Mesendoderm (in vitro differentiated cells): Measurements from ENCODE around the gene SEL1L3.

Source experiments
- DNase-seq: peaks from one replicate; pipeline ENCODE4 v3.0.0; 2013
- H2AK5ac ChIP-seq: 2 replicates; pipeline ENCODE4 v1.6.1; 2013; ENCODE audit warnings: low read length, inconsistent platforms
- H2BK120ac ChIP-seq: 2 replicates; pipeline ENCODE4 v1.6.1; 2013; ENCODE audit warnings: low read depth, mild to moderate bottlenecking, low read length, moderate library complexity, mixed read lengths
- H2BK15ac ChIP-seq: replicated peaks from 2 replicates; pipeline ENCODE4 v1.6.1; 2013; ENCODE audit warnings: low read depth, mild to moderate bottlenecking, moderate library complexity
- H2BK5ac ChIP-seq: 2 replicates; pipeline ENCODE4 v1.6.1; 2013; ENCODE audit warnings: low read length, inconsistent platforms
- H3K18ac ChIP-seq: 2 replicates; pipeline ENCODE4 v1.6.1; 2013; ENCODE audit warnings: mild to moderate bottlenecking, low read length, mixed read lengths
- H3K23ac ChIP-seq: one replicate; pipeline ENCODE4 v1.6.1; 2013; ENCODE audit warnings: low read length
- H3K27ac ChIP-seq: 2 replicates; pipeline ENCODE4 v1.5.1; 2013; ENCODE audit warnings: low read depth, mild to moderate bottlenecking, inconsistent platforms, low read length, moderate library complexity
- H3K27me3 ChIP-seq: 2 replicates; pipeline ENCODE4 v1.6.1; 2013; ENCODE audit warnings: low read length, control low read depth, mild to moderate bottlenecking, inconsistent platforms; ENCODE audit not compliant: insufficient read depth, poor library complexity
- H3K36me3 ChIP-seq: 2 replicates; pipeline ENCODE4 v1.6.1; 2013; ENCODE audit warnings: low read length, inconsistent platforms; ENCODE audit not compliant: control insufficient read depth, insufficient read depth
- H3K4ac ChIP-seq: one replicate; pipeline ENCODE4 v1.6.1; 2013; ENCODE audit warnings: low read depth, mild to moderate bottlenecking, low read length, moderate library complexity
- H3K4me1 ChIP-seq: 2 replicates; pipeline ENCODE4 v1.6.1; 2013; ENCODE audit warnings: low read depth, low read length, inconsistent platforms; ENCODE audit not compliant: control insufficient read depth
- H3K4me2 ChIP-seq: 2 replicates; pipeline ENCODE4 v1.6.1; 2013; ENCODE audit warnings: low read length
- H3K4me3 ChIP-seq: 2 replicates; pipeline ENCODE4 v1.5.1; 2013; ENCODE audit warnings: mild to moderate bottlenecking, low read length
- H3K56ac ChIP-seq: one replicate; pipeline ENCODE4 v1.6.1; 2013; ENCODE audit warnings: low read length
- H3K79me1 ChIP-seq: 2 replicates; pipeline ENCODE4 v1.6.1; 2013; ENCODE audit warnings: low read length, inconsistent platforms
- H3K79me2 ChIP-seq: 2 replicates; pipeline ENCODE4 v1.6.1; 2013; ENCODE audit warnings: mild to moderate bottlenecking, low read length; ENCODE audit not compliant: control insufficient read depth, insufficient read depth
- H3K9ac ChIP-seq: 2 replicates; pipeline ENCODE4 v1.6.1; 2013; ENCODE audit warnings: low read length, inconsistent platforms
- H4K5ac ChIP-seq: one replicate; pipeline ENCODE4 v1.6.1; 2013; ENCODE audit warnings: low read length
- H4K8ac ChIP-seq: one replicate; pipeline ENCODE4 v1.6.1; 2013; ENCODE audit warnings: low read depth, mild to moderate bottlenecking, control low read depth, low read length, moderate library complexity
- WGBS: extraction: QIAGEN DNeasy Blood & Tissue Kit; methylation state at CpG from one replicate; pipeline ENCODE4 v1.1.7; 2013; ENCODE audit warnings: low lambda C conversion rate, missing lambda C conversion rate; ENCODE audit not compliant: insufficient coverage; ENCODE audit errors: extremely low coverage; 5-methylcytosine and 5-hydroxymethylcytosine counted together

The SEL1L3 gene

DNA sequence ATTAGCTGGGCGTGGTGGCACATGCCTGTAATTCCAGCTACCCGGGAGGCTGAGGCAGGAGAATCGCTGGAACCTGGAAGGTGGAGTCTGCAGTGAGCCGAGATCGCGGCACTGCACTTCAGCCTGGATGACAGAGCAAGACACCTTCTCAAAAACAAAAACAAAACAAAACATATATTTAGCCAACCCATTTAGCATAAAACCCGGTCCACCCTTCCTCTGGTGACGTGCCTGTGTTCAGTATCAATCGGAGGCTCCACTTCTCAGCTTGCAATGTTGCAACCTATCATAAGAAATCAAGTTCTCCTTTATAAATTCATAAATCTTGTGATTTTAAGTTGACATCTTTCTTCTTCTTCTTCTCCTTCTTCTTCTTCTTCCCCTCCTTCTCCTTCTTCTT is 133.2 kb downstream of the SEL1L3 start:
- no peak overlapping the region for H3K4me3 ChIP-seq
- H3K27ac ChIP-seq = no peak overlapping the region
- no peak overlapping the region for H2BK15ac ChIP-seq
- no peaks in the 10 kb centered on the region for H3K79me1 ChIP-seq
- H3K9ac ChIP-seq = no peak overlapping the region
- no peaks in the 10 kb centered on the region for H3K79me2 ChIP-seq
- H2BK120ac ChIP-seq = no peak overlapping the region
- no peaks in the 10 kb centered on the region for H3K36me3 ChIP-seq
- H2AK5ac ChIP-seq = no peak overlapping the region
- H2BK5ac ChIP-seq = no peak overlapping the region
- no peak for DNase-seq
- H3K18ac ChIP-seq = no peak overlapping the region
- H4K5ac ChIP-seq = no peak overlapping the region
- no peak overlapping the region for H3K56ac ChIP-seq
- no peaks in the 10 kb centered on the region for H3K4me1 ChIP-seq
- no peak overlapping the region for H4K8ac ChIP-seq
- no CpG with 5 or more reads among the region's 9 CpGs for WGBS
- no peak overlapping the region for H3K4me2 ChIP-seq
- H3K27me3 ChIP-seq = no peaks in the 10 kb centered on the region
- no peak overlapping the region for H3K23ac ChIP-seq
- no peak overlapping the region for H3K4ac ChIP-seq

- H4K5ac ChIP-seq = no peak overlapping the region
- H3K27ac ChIP-seq = no peak overlapping the region
- no peaks in the 10 kb centered on the region for H3K27me3 ChIP-seq
- no peaks in the 10 kb centered on the region for H3K36me3 ChIP-seq
- no peak overlapping the region for H3K9ac ChIP-seq
- WGBS = no CpG with 5 or more reads among the region's 3 CpGs
- no peak overlapping the region for H3K18ac ChIP-seq
- H3K79me1 ChIP-seq = no peaks in the 10 kb centered on the region
- no peak overlapping the region for H2BK5ac ChIP-seq
- H4K8ac ChIP-seq = no peak overlapping the region
- no peak overlapping the region for H3K4me2 ChIP-seq
- H3K23ac ChIP-seq = no peak overlapping the region
- H2AK5ac ChIP-seq = no peak overlapping the region
- H3K4me1 ChIP-seq = no peaks in the 10 kb centered on the region
- H3K4me3 ChIP-seq = no peak overlapping the region
- no peak overlapping the region for H3K56ac ChIP-seq
- H3K79me2 ChIP-seq = no peaks in the 10 kb centered on the region
- no peak overlapping the region for H2BK15ac ChIP-seq
- H3K4ac ChIP-seq = no peak overlapping the region
- no peak for DNase-seq
- H2BK120ac ChIP-seq = no peak overlapping the region
Measured at GRCh38 chr4:25728886-25729285, 133.9 kb downstream of the SEL1L3 start.

DNA sequence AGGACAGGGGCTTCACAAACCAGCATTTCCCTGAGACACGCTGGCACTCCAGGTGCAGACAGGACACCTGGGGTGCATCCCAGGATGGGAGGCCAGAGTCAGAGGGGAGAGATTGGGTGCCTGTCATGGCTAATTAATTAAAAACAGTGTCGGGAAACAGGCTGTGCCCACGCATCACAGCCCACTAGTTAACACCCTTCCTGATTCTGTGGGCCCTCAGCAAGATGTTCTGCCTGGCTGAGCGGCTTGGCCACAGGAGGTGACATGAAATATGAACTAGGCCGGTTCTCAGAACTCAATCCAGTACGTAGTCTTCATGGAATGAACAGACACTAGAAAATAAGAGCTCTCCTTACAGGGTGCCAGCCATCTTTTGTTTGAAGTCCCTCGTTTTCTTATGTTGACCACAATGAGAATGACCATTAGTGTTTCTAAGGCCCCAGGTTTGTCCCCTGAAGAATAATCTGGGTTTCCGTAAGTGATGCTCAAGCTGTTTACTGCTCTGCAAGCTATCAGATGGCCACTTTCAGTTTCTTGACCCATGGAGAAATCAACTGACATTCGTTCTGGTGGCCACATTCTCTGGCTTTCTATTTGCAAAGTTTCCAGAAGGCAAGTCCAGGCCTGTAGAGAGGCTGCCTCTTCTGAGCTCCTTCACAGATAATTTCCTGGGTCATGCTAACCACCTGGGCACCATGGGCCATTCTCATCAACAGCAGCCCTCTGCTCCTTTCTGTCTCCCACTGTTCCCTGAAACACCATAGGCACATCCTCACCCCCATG is 134.9 kb downstream of the SEL1L3 start:
- no peak overlapping the region for H3K4ac ChIP-seq
- H3K18ac ChIP-seq = no peak overlapping the region
- no peaks in the 10 kb centered on the region for H3K79me2 ChIP-seq
- no peaks in the 10 kb centered on the region for H3K36me3 ChIP-seq
- H3K27me3 ChIP-seq = no peaks in the 10 kb centered on the region
- H4K5ac ChIP-seq = no peak overlapping the region
- no CpG with 5 or more reads among the region's 9 CpGs for WGBS
- no peak overlapping the region for H3K23ac ChIP-seq
- no peak overlapping the region for H2BK15ac ChIP-seq
- no peak overlapping the region for H4K8ac ChIP-seq
- no peak overlapping the region for H3K4me3 ChIP-seq
- no peak overlapping the region for H2AK5ac ChIP-seq
- no peak overlapping the region for H3K56ac ChIP-seq
- H3K9ac ChIP-seq = no peak overlapping the region
- H3K4me2 ChIP-seq = no peak overlapping the region
- H3K27ac ChIP-seq = no peak overlapping the region
- H3K79me1 ChIP-seq = no peaks in the 10 kb centered on the region
- no peak overlapping the region for H2BK5ac ChIP-seq
- H2BK120ac ChIP-seq = no peak overlapping the region
- no peak for DNase-seq
- no peaks in the 10 kb centered on the region for H3K4me1 ChIP-seq

DNA sequence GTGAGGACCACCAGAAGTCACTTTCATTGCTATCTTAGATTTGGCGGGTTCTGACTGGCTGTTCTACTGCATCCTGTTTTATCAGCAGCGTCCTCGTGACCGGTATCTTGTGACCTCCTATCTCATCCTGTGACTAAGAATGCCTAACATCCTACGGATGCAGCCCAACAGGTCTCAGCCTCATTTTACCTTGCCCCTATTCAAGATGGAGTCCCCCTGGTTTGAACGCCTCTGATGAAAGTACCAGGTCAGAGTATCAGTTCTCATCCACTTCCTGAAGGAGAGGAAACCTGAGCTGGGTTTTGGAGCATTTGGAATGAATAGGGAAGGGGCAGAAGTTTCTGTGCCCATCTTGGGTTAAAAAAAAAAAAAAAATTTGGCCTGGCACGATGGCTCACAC is 136.9 kb downstream of the SEL1L3 start:
- Histone ChIP-seq H3K4me3 (no peak overlapping the region), H3K4me1 (no peaks in the 10 kb centered on the region), H3K36me3 (no peaks in the 10 kb centered on the region), H2BK15ac (no peak overlapping the region), H3K4ac (no peak overlapping the region), H4K8ac (no peak overlapping the region), H2AK5ac (no peak overlapping the region), H3K79me2 (no peaks in the 10 kb centered on the region), H2BK120ac (no peak overlapping the region), H3K4me2 (no peak overlapping the region), H4K5ac (no peak overlapping the region), H3K79me1 (no peaks in the 10 kb centered on the region), H3K9ac (no peak overlapping the region), H3K56ac (no peak overlapping the region), H3K27ac (no peak overlapping the region), H3K18ac (no peak overlapping the region), H3K23ac (no peak overlapping the region), H2BK5ac (no peak overlapping the region), H3K27me3 (no peaks in the 10 kb centered on the region)
- DNase-seq = peak; percentile 28
- WGBS = no CpG with 5 or more reads among the region's 7 CpGs

DNA sequence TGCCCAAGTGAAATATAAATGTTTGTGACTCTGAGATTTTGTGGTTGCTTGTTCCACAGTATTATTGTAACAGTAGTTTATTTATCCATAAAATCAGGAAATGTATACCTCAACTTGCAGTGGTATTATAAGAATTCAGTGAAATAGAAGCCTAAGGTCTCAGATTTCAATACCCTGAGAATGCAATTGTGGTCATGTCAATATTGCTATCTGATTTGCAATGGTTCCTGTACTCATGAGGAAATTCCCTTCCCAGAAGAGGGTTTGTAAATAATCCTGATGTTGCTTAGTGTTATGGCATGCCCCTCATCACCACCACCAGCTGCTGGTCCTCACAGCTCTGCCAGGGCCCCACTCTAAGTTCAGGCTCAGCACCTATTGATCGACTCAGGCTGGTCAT is 139.4 kb downstream of the SEL1L3 start:
- no peak overlapping the region for H4K8ac ChIP-seq
- no peak overlapping the region for H3K4ac ChIP-seq
- H3K4me1 ChIP-seq = no peaks in the 10 kb centered on the region
- no peak overlapping the region for H2AK5ac ChIP-seq
- no peak overlapping the region for H2BK5ac ChIP-seq
- H3K4me2 ChIP-seq = no peak overlapping the region
- no peak overlapping the region for H3K4me3 ChIP-seq
- H2BK15ac ChIP-seq = no peak overlapping the region
- no CpG with 5 or more reads among the region's 1 CpG for WGBS
- no peak overlapping the region for H3K56ac ChIP-seq
- no peak overlapping the region for H3K23ac ChIP-seq
- no peaks in the 10 kb centered on the region for H3K79me1 ChIP-seq
- H3K27ac ChIP-seq = no peak overlapping the region
- H2BK120ac ChIP-seq = no peak overlapping the region
- no peak overlapping the region for H4K5ac ChIP-seq
- H3K36me3 ChIP-seq = no peaks in the 10 kb centered on the region
- H3K18ac ChIP-seq = no peak overlapping the region
- H3K9ac ChIP-seq = no peak overlapping the region
- no peaks in the 10 kb centered on the region for H3K27me3 ChIP-seq
- H3K79me2 ChIP-seq = no peaks in the 10 kb centered on the region
- DNase-seq = no peak

DNA sequence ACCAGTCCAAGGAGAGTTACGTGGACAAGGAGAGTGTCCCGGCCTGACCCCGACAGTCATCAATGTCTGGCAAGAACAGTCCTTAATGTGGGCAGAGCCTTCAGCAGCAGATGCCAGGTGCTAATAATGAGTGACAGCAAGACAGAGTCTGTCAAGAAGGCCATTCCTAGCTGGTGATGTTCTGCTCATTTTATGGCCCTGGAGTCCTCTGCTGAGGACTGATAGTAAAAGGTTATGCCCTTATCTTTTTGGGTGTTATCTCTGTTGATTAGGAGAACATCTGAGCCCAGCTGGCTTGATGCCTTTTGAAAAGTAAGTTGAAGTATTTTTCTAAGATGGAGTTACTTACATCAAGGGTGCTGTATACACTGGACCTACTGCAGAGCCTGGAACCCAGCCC is 139.8 kb downstream of the SEL1L3 start:
- no peak overlapping the region for H2BK5ac ChIP-seq
- no peaks in the 10 kb centered on the region for H3K36me3 ChIP-seq
- no peak overlapping the region for H3K18ac ChIP-seq
- no CpG with 5 or more reads among the region's 3 CpGs for WGBS
- no peak overlapping the region for H3K4ac ChIP-seq
- no peak overlapping the region for H4K5ac ChIP-seq
- no peak overlapping the region for H2AK5ac ChIP-seq
- peak; percentile 69 for DNase-seq
- no peak overlapping the region for H3K4me2 ChIP-seq
- H2BK15ac ChIP-seq = no peak overlapping the region
- H2BK120ac ChIP-seq = no peak overlapping the region
- H3K56ac ChIP-seq = no peak overlapping the region
- H3K27me3 ChIP-seq = no peaks in the 10 kb centered on the region
- no peak overlapping the region for H3K27ac ChIP-seq
- no peak overlapping the region for H3K9ac ChIP-seq
- no peaks in the 10 kb centered on the region for H3K4me1 ChIP-seq
- H4K8ac ChIP-seq = no peak overlapping the region
- no peaks in the 10 kb centered on the region for H3K79me1 ChIP-seq
- no peak overlapping the region for H3K23ac ChIP-seq
- H3K79me2 ChIP-seq = no peaks in the 10 kb centered on the region
- H3K4me3 ChIP-seq = no peak overlapping the region
